NCI-H748 (cell line): ENCODE measurements around the gene HAT1.
"Not testable (repeated sequence)": the region's sequence is repeated elsewhere in the genome, so short reads cannot be mapped to it uniquely, and the experiment has no call there.

Source experiments
- DNase-seq: peaks from one replicate; lab custom pipeline; 2025; ENCODE audit not compliant: unreplicated experiment; lab: John Stamatoyannopoulos, UW

HAT1 gene

DNA sequence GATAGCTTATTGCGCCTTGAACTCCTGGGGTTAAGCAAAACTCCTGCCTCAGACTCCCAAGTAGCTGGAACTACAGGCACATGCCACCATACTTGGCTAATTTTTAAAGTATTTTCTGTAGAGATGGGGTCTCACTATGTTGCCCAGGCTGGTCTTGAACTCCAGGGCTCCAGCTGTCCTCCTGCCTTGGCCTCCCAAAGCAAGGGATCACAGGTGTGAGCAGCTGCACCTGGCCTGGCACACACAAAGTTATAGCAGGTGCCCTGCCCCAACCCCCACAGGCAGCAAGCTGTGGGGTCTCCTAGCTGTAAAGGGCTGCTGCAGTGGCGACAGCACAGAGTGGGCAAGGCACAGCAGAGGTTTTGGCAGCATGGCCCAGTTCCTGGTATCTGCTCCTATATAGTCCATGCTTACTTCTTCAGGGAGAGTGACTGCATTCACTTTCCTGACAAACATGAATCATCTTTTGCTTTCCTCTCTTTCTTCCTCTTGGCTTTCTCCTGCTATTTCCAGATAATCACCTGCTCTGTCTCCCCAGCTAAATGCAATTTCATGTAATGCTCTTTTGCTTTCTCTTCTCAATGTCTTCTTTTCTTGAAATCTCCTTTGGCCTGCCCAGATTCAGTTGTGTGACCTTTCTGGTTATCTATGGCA, 50.2 kb downstream of the HAT1 start:
- no peak for DNase-seq

DNA sequence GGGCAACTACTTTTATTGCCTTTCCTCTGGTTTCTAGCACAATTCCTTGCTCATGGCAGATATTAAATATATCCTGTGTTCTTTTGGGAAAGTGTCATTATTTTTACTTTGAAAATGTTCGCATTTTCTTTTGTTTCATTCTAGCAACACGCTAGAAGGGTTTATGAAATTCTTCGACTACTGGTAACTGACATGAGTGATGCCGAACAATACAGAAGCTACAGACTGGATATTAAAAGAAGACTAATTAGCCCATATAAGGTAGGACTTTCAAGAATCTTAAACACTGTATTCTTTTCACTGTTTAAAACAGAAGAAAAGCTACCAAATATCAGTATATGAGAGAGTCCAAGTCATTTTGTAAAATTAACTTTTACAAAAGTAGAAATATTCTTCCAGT, 56.8 kb downstream of the HAT1 start:
- no peak for DNase-seq

DNA sequence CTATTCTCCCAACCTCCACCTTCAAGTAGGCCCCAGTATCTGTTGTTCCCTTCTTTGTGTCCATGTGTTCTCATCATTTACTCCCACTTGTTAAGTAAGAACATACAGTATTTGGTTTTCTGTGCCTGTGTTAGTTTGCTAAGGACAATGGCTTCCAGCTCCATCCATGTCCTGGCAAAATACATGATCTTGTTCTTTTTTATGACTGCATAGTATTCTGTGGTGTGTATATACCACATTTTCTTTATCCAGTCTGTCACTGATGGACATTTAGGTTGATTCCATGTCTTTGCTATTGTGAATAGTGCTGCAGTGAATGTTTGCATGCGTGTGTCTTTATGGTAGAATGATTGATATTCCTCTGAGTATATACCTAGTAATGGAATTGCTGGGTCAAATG, 61.7 kb downstream of the HAT1 start:
- not testable (repeated sequence) for DNase-seq

DNA sequence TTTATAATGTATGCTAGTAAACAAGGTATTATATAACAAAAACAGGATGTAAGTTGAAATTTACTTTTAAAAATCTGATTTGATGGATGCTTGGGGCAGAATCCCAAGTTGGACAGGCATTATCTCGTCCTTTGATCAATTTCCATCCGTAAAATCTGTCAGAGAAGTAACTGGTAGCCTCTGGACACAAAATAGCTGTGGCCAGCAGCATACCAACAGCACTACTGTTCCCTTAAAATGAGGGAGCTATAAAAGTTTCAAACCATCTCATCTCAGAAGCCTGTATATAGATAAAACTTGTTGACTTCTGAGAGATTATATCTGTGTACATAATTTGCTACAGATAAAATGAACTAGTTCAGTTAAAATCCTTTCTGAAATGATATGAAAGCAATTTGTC, 62.8 kb downstream of the HAT1 start:
- DNase-seq = no peak

DNA sequence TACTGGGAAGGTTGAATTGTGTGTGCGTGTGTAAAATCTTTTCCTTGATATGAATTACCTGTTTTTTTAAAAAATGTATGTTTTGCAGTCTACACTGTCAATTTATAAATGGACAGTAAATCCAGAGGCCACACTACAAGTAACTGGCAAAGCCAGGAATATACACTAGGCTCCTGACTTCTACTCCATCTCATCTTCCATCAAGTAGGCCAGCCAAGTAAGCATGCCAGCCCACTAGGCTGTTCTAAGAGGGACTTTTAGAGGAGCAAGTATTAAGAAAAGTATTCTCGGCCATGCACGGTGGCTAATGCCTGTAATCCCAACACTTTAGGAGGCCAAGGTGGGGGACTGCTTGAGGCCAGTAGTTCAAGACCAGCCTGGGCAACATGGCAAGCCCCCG, 64.5 kb downstream of the HAT1 start:
- no peak for DNase-seq

DNA sequence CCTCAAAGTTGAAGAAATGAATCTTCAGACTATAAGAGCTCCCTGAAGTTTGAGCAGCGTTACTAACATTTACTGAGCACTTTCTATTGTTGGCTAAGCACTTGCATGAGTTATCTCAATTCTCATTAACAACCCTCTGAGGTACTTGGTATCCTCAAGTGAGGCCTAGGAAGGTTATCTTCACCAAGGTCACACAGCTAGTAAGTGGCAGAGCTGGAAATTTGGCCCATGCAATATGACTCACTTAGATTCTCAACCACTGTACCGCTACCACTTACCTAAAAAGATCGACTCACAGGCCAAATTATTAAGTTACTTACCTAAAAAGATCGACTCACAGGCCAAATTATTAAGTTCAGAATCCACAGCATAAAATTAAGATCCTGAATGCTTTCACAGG, 68.8 kb downstream of the HAT1 start:
- no peak for DNase-seq

DNA sequence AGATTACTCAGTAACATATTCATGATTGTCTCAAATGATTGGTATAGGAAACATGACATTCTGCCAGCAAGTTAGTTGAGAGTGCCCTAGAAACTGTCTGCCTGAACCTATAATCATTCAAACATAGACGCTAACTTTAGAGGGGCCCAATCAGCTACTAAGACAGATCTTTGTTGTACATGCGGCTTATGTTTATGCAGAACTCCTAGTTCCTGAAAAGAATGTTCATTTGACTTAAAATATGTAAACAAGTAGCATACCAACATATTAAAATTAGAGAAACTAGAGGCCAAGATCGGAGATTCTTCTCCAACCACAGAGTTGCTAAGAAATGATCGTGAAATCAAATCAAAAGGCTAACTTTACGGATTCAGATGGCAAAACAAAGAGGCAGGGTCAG, 73.3 kb downstream of the HAT1 start:
- DNase-seq = no peak

DNA sequence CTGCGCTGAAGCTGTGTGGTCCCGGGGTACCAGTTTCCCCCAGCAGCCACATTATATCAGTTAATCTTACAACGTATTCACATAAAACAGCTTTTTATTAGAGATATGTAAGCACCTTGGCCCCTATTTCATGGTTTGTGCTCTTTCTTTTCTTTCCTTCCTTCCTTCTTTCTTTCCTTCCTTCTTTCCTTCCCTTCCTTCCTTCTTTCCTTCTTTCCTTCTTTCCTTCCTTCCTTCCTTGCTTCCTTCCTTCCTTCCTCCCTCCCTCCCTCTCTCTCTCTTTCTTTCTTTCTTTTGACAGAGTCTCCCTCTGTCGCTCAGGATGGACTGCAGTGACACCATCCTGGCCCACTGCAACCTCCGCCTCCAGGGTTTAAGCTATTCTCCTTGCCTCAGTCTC, 73.8 kb downstream of the HAT1 start:
- DNase-seq = no peak

DNA sequence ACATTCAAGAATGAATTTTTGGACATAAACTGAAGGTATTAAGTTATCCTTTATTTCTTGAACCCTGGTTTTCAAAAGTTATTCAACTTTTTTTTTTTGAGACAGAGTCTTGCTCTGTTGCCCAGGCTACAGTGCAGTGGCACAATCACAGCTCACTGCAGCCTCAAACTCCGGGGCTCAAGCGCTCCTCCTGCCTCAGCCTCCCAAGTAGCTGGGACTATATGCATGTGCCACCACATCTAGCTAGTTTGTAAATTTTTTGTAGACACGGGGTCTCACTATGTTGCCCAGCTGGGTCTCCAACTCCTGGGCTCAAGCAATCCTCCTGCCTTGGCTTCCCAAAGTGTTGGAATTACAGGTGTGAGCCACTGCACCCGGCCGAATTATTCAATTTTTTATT, 74.8 kb downstream of the HAT1 start:
- DNase-seq = not testable (repeated sequence)

DNA sequence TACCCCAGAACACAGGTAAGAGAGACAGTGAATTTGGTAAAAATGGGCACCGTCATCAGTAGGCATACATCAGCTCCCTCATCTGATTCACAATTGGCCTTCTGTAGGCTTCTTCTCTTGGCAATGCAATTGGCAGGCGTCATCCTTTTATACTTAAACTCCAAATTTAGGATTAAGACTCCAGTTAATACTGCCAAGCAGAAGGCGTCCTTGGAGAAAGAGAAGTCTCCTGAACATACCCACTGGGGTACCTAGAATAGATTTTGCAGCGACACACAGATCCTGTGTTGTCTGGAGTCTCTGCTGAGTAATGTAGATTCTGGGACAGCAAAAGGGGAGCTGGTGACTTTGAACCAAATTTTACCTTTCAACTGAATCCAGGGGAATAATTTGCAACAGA, 76.9 kb downstream of the HAT1 start:
- DNase-seq = peak; percentile 26

DNA sequence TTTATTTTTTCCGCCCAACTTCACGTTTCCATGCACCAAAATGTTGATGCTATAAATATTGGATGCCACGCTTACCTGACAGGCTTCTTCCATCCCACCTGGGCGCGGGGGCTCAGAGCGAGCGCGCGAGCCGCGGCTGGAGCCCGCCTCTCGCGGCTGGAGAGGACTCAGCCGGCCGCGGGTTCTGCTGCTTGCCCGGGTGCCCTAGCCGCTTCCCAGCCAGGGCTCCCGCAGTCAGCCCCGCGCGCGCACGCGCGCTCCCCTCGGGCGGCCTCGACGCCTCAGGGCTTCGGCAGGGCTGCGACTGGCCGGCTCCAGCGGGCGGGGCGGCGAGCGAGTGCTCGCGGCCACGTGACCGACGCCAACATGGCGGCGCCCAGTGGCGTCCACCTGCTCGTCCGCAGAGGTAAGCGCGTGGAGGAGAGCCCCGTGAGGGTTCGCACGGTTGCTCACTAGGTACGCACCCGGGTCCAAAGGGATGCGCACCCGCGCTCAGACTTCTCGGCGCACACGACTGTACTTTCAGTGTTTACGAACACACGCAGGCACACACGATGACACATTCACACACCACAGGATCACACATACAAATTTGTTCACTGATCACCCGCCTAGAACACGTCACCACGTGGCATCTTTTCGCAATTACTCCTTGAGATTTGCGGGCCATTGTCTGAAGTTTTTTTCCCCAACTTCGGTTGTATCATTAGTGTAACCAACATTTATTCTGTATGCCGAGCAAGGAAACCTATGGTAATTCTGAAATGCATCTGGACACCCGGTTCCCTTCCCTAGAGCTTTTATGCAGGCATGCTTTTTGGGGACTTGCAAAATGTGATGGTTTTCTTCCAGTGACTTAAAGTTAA, 77.6 kb downstream of the HAT1 start, which contains the start of gene METAP1D:
METAP1D (plus strand) TSS at position 350 of the 866 bp plus-strand sequence; CDS start at position 367, 17 bp downstream.
- peak; percentile 98 for DNase-seq

DNA sequence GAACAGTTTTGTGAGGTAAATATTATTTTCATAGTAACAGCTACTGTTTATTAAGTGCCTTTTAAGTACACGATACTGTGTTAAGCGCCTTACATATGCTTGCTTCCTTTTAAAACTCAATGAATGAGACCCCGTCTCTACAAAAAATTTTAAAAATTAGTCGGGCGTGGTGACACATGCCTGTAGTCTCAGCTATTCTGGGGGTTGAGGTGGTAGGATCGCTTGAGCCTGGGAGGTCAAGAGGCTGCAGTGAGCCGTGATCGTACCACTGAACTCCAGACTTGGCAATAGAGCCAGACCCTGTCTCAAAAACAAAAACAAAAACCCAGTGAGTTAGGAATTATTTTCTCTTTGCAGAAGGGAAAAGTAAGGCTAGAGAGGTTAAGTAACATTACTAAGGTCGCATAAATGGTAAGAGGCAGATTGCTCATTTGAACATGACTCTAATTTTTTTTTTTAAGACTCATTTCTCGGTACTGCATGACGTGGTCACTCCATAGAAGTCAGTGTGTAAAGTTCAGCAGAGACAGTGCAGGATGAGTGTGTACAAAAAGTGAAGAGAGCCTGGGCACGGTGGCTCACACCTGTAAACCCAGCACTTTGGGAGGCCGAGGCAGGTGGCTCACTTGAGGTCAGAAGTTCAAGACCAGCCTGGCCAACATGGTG, 78.6 kb downstream of the HAT1 start:
- DNase-seq = no peak

DNA sequence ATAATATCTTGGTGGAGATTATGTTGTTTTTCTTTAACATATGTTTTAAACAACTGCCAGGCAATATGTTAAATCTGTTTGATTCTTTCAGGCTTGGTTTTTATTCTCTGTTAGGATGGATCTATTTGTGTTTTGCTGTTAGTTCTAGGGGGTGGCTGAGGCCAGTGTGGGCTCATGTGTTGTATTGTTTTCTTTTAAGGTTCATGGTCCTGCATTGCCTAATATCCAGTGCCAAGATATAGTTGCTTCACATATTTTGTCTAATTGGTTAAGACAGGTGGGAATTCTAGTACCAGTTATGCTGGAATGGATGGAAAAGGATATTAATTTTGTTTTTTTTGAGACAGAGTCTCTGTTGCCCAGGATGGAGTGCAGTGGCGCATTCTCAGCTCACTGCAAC, 85.1 kb downstream of the HAT1 start:
- DNase-seq = no peak

DNA sequence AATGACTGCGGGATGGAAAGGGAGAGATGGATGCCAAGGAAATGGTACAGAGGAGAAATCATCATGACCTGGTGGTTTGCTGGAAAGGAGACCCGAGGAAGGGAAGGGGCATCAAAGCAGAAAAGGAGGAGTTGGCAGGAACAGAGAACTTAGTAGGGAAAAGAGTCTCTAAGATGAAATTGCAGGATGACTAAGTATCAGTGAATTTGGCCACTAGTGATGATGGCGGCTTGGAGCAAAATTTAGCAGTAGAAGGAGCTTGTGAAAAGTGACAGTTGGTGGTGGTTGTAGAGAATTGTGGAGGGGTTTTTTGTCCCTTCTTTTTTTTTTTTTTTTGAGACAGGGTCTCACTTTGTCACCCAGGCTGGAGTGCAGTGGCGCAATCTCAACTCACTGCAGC, 87.6 kb downstream of the HAT1 start:
- no peak for DNase-seq

DNA sequence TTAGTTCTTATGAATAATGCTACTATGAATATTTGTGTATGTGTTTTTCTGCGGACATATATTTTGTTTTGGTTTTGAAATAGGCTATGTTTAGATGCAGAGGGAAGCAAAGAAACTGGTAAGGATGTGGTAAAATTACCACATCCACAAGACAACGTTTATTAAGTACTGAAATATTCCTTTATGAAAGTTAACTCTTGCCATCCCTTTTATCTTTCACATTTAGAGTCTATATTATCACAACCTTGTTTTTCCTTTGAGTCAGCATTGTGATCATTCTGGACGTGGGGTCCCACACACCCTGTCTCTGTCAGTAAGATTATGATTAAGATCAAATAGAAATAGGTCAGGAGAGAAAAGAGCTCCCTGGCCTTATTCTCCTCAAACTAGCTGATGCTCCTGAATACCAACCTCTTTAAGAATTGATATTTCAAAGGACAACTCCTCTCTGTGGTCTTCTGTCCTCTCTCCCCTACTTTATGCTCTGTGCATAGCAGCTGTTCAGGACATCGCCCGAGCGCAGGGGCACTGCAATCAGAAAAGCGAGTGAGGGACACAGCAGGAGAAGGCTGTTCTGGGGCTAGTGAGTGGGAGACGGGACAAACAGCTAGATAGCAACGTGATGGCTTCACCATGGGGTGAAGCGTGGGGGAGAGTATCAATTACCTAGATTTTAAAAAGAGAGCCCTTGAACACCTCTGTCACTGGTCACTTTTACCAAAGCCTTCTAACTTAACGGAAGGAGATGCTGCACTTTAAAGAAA, 89.7 kb downstream of the HAT1 start:
- no peak for DNase-seq

DNA sequence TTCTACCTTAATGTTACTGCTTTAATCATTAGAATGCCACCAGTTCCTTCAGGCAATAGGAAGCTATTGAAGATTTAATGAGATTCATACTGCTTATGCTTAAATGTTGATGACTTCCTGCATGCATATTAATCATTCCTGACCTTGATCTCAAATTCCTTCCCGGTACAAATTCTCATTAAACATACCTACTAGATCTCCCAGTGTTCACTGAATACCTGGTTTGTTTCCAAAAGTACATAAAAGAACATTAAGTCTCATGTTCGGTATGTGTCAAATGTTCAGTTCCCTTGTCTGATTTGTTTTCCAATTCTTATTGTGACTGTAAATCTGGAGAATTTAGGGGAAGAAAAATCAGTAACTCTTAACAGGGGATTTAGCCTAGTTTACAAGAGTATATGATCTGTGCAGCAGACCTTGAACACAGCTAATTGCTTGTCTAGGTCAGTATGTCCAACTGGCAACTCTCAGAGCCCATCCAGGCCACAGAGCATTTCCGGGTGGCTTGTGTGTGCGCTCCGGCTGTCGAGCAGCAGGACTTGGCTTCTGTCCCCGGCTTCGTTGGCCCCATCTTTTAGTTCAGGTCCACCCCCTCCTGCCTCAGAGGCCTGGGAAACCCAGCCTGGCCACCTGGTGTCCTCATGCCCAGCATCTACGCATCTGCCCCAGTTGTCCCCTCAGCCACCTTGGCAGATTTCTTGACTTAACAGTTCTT, 90.6 kb downstream of the HAT1 start:
- DNase-seq = no peak

DNA sequence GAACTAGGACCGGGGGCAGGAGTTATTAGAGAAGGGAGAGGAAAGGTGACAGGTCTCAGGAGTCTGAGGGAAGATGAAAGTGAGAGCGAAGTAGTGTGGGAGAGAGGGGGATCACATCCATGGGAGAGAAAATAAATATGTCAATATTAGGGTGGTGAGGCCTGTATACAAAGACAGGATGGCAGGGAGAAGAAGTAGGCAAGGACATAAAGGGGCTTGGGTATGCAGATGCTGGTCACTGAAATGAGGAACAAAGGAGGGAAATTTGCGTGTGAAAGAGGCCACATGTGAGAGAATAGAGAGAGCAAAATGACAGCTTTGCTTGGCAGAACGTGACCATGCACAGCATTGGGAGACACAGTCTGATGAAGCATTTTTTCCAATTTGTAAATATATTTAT, 91.1 kb downstream of the HAT1 start:
- no peak for DNase-seq

DNA sequence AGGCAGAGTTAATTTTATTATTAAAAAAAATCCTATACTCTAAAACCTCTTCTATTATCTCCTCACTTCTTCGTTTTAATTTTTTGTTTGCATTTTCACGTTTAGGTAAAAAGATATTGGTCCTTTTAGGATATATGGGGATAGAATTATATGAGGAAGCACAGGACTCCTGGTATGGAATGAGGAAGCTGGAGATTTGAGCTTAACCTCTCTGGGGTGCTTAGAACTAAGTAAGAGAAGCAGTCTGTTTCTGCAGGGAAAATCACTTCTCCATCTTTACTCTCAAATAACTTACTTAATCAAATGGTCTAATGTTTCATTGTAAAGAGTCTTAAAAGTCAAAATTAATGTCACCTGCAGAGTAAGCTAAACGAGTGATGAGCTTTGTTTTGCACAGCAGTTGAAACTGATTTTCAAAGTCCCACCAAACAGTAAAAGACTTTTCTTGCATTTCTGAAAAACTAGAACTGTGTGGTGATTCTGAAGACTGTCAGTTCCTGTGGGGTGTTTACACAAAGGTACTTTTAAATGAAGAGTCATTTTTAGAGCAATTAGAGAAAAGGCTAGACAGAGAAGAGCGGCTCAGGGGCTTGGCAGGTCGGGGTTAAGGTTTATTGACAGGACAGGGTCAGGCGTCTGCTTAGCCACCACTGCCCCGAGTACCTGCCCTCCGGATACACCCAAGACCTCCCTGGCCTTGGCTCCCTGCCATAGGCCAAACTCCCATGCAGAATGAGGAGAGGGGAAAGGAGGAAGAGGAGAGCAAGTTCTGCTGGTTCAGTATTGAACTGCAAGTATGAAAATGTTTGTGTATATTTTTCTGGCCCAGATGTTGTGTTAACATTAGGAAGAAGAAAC, 99.0 kb downstream of the HAT1 start:
- DNase-seq = peak; percentile 26

DNA sequence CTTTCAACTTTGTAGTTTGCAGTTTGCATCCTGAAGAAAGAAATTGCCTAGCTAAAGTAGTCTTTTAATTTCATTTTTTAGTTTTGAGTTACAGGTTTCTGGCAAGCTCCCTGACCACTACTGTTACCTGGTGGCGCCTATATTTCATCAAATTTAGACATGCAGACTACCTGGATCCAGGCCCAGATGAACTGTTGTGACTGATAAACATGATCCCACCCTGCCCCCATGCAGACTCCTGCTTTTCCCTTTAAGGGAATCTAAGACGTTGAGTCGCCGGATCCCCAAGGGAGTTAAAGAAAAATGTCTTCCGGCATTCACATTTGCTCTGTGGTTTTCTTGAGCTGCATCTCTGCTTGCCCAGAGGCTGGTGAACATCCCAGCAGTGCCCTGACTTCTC, 99.7 kb downstream of the HAT1 start:
- no peak for DNase-seq

DNA sequence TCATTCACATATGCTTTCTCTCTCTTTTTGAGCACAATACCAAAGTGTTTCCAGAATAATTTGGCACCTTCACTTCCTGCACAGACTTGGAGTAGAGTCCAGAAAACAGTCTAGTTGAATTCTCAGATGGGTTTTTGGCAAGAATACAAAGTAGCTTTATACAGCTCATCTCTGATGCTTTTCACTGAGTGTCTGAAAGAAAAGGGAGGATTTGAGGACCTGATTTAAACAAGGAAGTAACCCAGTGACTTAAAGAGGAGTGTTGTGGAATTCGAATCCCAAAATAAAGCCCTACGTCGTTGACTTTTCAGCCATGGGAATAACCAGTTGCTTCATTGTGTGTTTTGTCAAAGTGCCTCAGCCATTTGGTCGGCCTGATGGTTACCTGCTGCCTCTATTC, 109.3 kb downstream of the HAT1 start:
- DNase-seq = no peak
